Mucosa of gallbladder (tissue), 1 donor: Measurements from ENCODE around the gene UPP1. TPM values are rescaled to one million over a fixed set of nuclear protein-coding genes. Genes with fewer than 3 reads are reported as not detected.

ENCODE experiments used
- total RNA-seq: library from RNA; stranded (reverse); gene quantifications from one replicate; pipeline ENCODE4 v1.2.1, GENCODE V29; 2021
- donor health status: DM: no; HTN: no; CAD: no.

Gene UPP1
- total RNA-seq, 1 donor from 2014 or later = 16.8 TPM

Other genes starting within 250 kb of the UPP1 start
- 0.20 TPM for gene PKD1L1, start 140.8 kb upstream of the UPP1 start, total RNA-seq
- gene HUS1, start 109.7 kb upstream of the UPP1 start, total RNA-seq = 27.4 TPM
- gene SUN3, start 60.2 kb upstream of the UPP1 start, total RNA-seq = not detected
- not detected for gene C7orf57, start 53.7 kb upstream of the UPP1 start, total RNA-seq
- 2.8 TPM for gene ABCA13, start 82.2 kb downstream of the UPP1 start, total RNA-seq